Brain pericyte (primary cell): ENCODE measurements around the gene TTI1.

Experiments
- DNase-seq: peaks from one replicate; pipeline ENCODE4 v3.0.0-alpha.2; 2012; ENCODE audit warnings: low read depth, low spot score

The TTI1 gene

GRCh38 chr20:37938954-37939353 is 94.3 kb downstream of the TTI1 start:
- no peak for DNase-seq

- DNase-seq, result no peak
Observed at GRCh38 chr20:37938181-37938750, 95.0 kb downstream of the TTI1 start.

- no peak for DNase-seq
Observed at GRCh38 chr20:37937686-37938085, 95.6 kb downstream of the TTI1 start.

- no peak for DNase-seq
Observed at GRCh38 chr20:37936451-37936850, 96.8 kb downstream of the TTI1 start.

GRCh38 chr20:37936041-37936440 is 97.2 kb downstream of the TTI1 start:
- DNase-seq, result no peak

GRCh38 chr20:37935435-37935834 is 97.8 kb downstream of the TTI1 start:
- no peak for DNase-seq

- no peak for DNase-seq
Observed at GRCh38 chr20:37934634-37935375, 98.5 kb downstream of the TTI1 start.

- DNase-seq, result no peak
Observed at GRCh38 chr20:37933786-37934633, 99.2 kb downstream of the TTI1 start.
